Activated CD4-positive, alpha-beta T cell treated with anti-CD3 and anti-CD28 coated beads, Interleukin-2, amount 10 ng/mL, durations not matched to agents 7 days and 5 days (primary cell): ENCODE measurements around the gene UQCR11. TPM values are rescaled to one million over a fixed set of nuclear protein-coding genes. Genes with fewer than 3 reads are reported as not detected.
"Not testable (repeated sequence)": the region's sequence is repeated elsewhere in the genome, so short reads cannot be mapped to it uniquely, and the experiment has no call there.

Experiments used
- CTCF ChIA-PET: fragments of 350-600 bp; sonication (Branson Sonifier 250); formaldehyde crosslinking; loops from one replicate; lab custom pipeline; 2021; ENCODE audit warnings: antibody characterized with exemption; lab: Charles Lee
- POLR2A ChIA-PET: fragments of 350-600 bp; sonication (Branson Sonifier 250); formaldehyde crosslinking; loops from one replicate; lab custom pipeline; 2021; ENCODE audit warnings: antibody characterized with exemption; lab: Charles Lee
- DNase-seq: peaks from one replicate; pipeline ENCODE4 v3.0.0-alpha.2; 2020
- H3K27ac Mint-ChIP-seq: one replicate; pipeline ENCODE4 v1.8.0; 2021; ENCODE audit warnings: mild to moderate bottlenecking, moderate library complexity, mixed read lengths
- H3K27me3 Mint-ChIP-seq: one replicate; pipeline ENCODE4 v1.8.0; 2021; ENCODE audit warnings: mixed read lengths
- H3K36me3 Mint-ChIP-seq: one replicate; pipeline ENCODE4 v1.8.0; 2021; ENCODE audit warnings: low read depth, mixed read lengths
- H3K4me1 Mint-ChIP-seq: one replicate; pipeline ENCODE4 v1.8.0; 2021; ENCODE audit warnings: mixed read lengths
- H3K4me3 Mint-ChIP-seq: one replicate; pipeline ENCODE4 v1.8.0; 2021; ENCODE audit warnings: mild to moderate bottlenecking, moderate library complexity, mixed read lengths
- H3K9me3 Mint-ChIP-seq: one replicate; pipeline ENCODE4 v1.8.0; 2021; ENCODE audit warnings: mixed read lengths
- total RNA-seq, 2 experiments: library from RNA; stranded (reverse); gene quantifications; one replicate each; pipeline ENCODE4 v1.2.3, GENCODE V29; 2021

Gene UQCR11
- total RNA-seq, 2 experiments from 2014 or later: 144 to 184 TPM

GRCh38 chr19:1647501-1648458, 42.5 kb upstream of the UQCR11 start:
- no peak overlapping the region for H3K4me3 Mint-ChIP-seq
- peaks cover 18% of the 10 kb centered on the region for H3K4me1 Mint-ChIP-seq
- H3K27me3 Mint-ChIP-seq: no peaks in the 10 kb centered on the region
- no peaks in the 10 kb centered on the region for H3K9me3 Mint-ChIP-seq
- H3K27ac Mint-ChIP-seq: no peak overlapping the region
- no peak for DNase-seq
- peaks cover 5% of the 10 kb centered on the region for H3K36me3 Mint-ChIP-seq
- ChIA-PET CTCF (no interaction called here), POLR2A (no interaction called here)

GRCh38 chr19:1646659-1647453, 41.6 kb upstream of the UQCR11 start:
- CTCF ChIA-PET: no interaction called here
- no peak for DNase-seq
- H3K4me3 Mint-ChIP-seq: no peak overlapping the region
- no peaks in the 10 kb centered on the region for H3K27me3 Mint-ChIP-seq
- peaks cover 18% of the 10 kb centered on the region for H3K4me1 Mint-ChIP-seq
- no peak overlapping the region for H3K27ac Mint-ChIP-seq
- POLR2A ChIA-PET: no interaction called here
- no peaks in the 10 kb centered on the region for H3K9me3 Mint-ChIP-seq
- H3K36me3 Mint-ChIP-seq: peaks cover 5% of the 10 kb centered on the region

- DNase-seq: no peak
- ChIA-PET POLR2A (no interaction called here), CTCF (no interaction called here)
- Mint-ChIP-seq H3K4me3 (no peak overlapping the region), H3K9me3 (no peaks in the 10 kb centered on the region), H3K27me3 (no peaks in the 10 kb centered on the region), H3K36me3 (peaks cover 5% of the 10 kb centered on the region), H3K4me1 (peaks cover 18% of the 10 kb centered on the region), H3K27ac (no peak overlapping the region)
These were observed 40.9 kb upstream of the UQCR11 start for GRCh38 chr19:1646149-1646548.

- H3K4me3 Mint-ChIP-seq: no peak overlapping the region
- POLR2A ChIA-PET: no interaction called here
- no peak for DNase-seq
- H3K4me1 Mint-ChIP-seq: peaks cover 11% of the 10 kb centered on the region
- H3K27ac Mint-ChIP-seq: no peak overlapping the region
- CTCF ChIA-PET: no interaction called here
- peaks cover 3% of the 10 kb centered on the region for H3K36me3 Mint-ChIP-seq
- H3K9me3 Mint-ChIP-seq: no peaks in the 10 kb centered on the region
- no peaks in the 10 kb centered on the region for H3K27me3 Mint-ChIP-seq
These were observed 40.0 kb upstream of the UQCR11 start for GRCh38 chr19:1645299-1645698.

GRCh38 chr19:1644070-1644469, 38.8 kb upstream of the UQCR11 start:
- Mint-ChIP-seq H3K27me3 (no peaks in the 10 kb centered on the region), H3K4me3 (no peak overlapping the region), H3K4me1 (peaks cover 3% of the 10 kb centered on the region), H3K36me3 (peaks cover 9% of the 10 kb centered on the region), H3K9me3 (no peaks in the 10 kb centered on the region), H3K27ac (no peak overlapping the region)
- DNase-seq: no peak
- CTCF ChIA-PET: interaction anchor here (0.9 to 1.2 kb wide), 2 partner anchors 11 to 182 kb away, joined by 3 read pairs; no protein-coding TSS in a partner anchor
- POLR2A ChIA-PET: no interaction called here

GRCh38 chr19:1640893-1641448, 35.7 kb upstream of the UQCR11 start:
- H3K27ac Mint-ChIP-seq, H3K9me3 Mint-ChIP-seq, H3K4me1 Mint-ChIP-seq, H3K27me3 Mint-ChIP-seq, DNase-seq, POLR2A ChIA-PET, H3K4me3 Mint-ChIP-seq: not testable (repeated sequence)
- CTCF ChIA-PET: interaction anchor here (0.7 kb wide), 2 partner anchors 10 to 104 kb away, joined by 3 to 4 read pairs; no protein-coding TSS in a partner anchor
- H3K36me3 Mint-ChIP-seq: peaks cover 15% of the 10 kb centered on the region

- Mint-ChIP-seq H3K36me3 (peaks cover 27% of the 10 kb centered on the region), H3K4me1 (peaks cover 2% of the 10 kb centered on the region), H3K9me3 (no peaks in the 10 kb centered on the region), H3K27me3 (no peaks in the 10 kb centered on the region), H3K27ac (no peak overlapping the region), H3K4me3 (no peak overlapping the region)
- no peak for DNase-seq
- POLR2A ChIA-PET: no interaction called here
- CTCF ChIA-PET: interaction anchor here (0.8 kb wide), 1 partner anchor 44 kb away, joined by 3 read pairs; the partner anchor contains the start of gene MBD3
These were observed 31.3 kb upstream of the UQCR11 start for GRCh38 chr19:1636325-1637236.

- CTCF ChIA-PET: no interaction called here
- no peak overlapping the region for H3K4me3 Mint-ChIP-seq
- no peaks in the 10 kb centered on the region for H3K9me3 Mint-ChIP-seq
- DNase-seq: no peak
- no peak overlapping the region for H3K27ac Mint-ChIP-seq
- peaks cover 26% of the 10 kb centered on the region for H3K36me3 Mint-ChIP-seq
- no peaks in the 10 kb centered on the region for H3K27me3 Mint-ChIP-seq
- POLR2A ChIA-PET: no interaction called here
- peaks cover 2% of the 10 kb centered on the region for H3K4me1 Mint-ChIP-seq
These were observed 29.6 kb upstream of the UQCR11 start for GRCh38 chr19:1634938-1635243.

- Mint-ChIP-seq H3K36me3 (peaks cover 21% of the 10 kb centered on the region), H3K27ac (no peak overlapping the region), H3K4me1 (no peaks in the 10 kb centered on the region), H3K27me3 (no peaks in the 10 kb centered on the region), H3K4me3 (no peak overlapping the region), H3K9me3 (no peaks in the 10 kb centered on the region)
- CTCF ChIA-PET: no interaction called here
- POLR2A ChIA-PET: no interaction called here
- DNase-seq: no peak
These were observed 29.1 kb upstream of the UQCR11 start for GRCh38 chr19:1634242-1634937.

- H3K27me3 Mint-ChIP-seq: no peaks in the 10 kb centered on the region
- CTCF ChIA-PET: no interaction called here
- H3K9me3 Mint-ChIP-seq: no peaks in the 10 kb centered on the region
These were observed 28.1 kb upstream of the UQCR11 start for GRCh38 chr19:1633269-1633826.

GRCh38 chr19:1632462-1633268, 27.4 kb upstream of the UQCR11 start:
- Mint-ChIP-seq H3K9me3 (no peaks in the 10 kb centered on the region), H3K4me1 (no peaks in the 10 kb centered on the region), H3K27ac (no peak overlapping the region), H3K4me3 (no peak overlapping the region), H3K27me3 (no peaks in the 10 kb centered on the region), H3K36me3 (peaks cover 12% of the 10 kb centered on the region)
- ChIA-PET POLR2A (no interaction called here), CTCF (no interaction called here)
- no peak for DNase-seq

More at GRCh38 chr19:1633269-1633826, 28.1 kb upstream of the UQCR11 start:
- Mint-ChIP-seq H3K36me3 (peaks cover 14% of the 10 kb centered on the region), H3K27ac (no peak overlapping the region), H3K4me3 (no peak overlapping the region), H3K4me1 (no peaks in the 10 kb centered on the region)
- DNase-seq: no peak
- POLR2A ChIA-PET: no interaction called here
